OCI-LY3 (cell line): ENCODE measurements around the gene NEDD1.

Experiments used
- H2AFZ ChIP-seq: fragments of 200-600, 300-600 bp; shearing (Covaris generic); 2 replicates; pipeline ENCODE4 v1.6.0; 2014; ENCODE audit warnings: antibody characterized with exemption, low read depth, low read length
- H3K27ac ChIP-seq: fragments of 200-600, 300-600 bp; sonication (generic); 2 replicates; pipeline ENCODE4 v1.5.1; 2014; ENCODE audit warnings: mild to moderate bottlenecking, low read length, moderate library complexity, mixed read lengths
- H3K27me3 ChIP-seq: fragments of 200-600, 300-600 bp; sonication (generic); 2 replicates; pipeline ENCODE4 v1.6.1; 2014; ENCODE audit warnings: low read depth, low read length, mixed read lengths
- H3K36me3 ChIP-seq: fragments of 200-600, 300-600 bp; sonication (generic); replicated peaks from 2 replicates; pipeline ENCODE3; 2014; ENCODE audit warnings: low read depth, low read length, mixed read lengths
- H3K4me1 ChIP-seq: fragments of 300-600, 200-600 bp; sonication (generic); 2 replicates; pipeline ENCODE4 v1.6.1; 2014; ENCODE audit warnings: low read length, mixed read lengths
- H3K4me2 ChIP-seq: fragments of 200-600, 300-600 bp; sonication (generic); 2 replicates; pipeline ENCODE4 v1.6.1; 2014; ENCODE audit warnings: low read length, mixed read lengths
- H3K4me3 ChIP-seq: fragments of 300-600, 200-600 bp; sonication (generic); 2 replicates; pipeline ENCODE4 v1.5.1; 2014; ENCODE audit warnings: antibody characterized with exemption, mild to moderate bottlenecking, low read length, moderate library complexity
- H3K79me2 ChIP-seq: fragments of 300-600, 200-600 bp; shearing (Covaris generic); 2 replicates; pipeline ENCODE4 v1.6.1; 2014; ENCODE audit warnings: mild to moderate bottlenecking, low read length, mixed read lengths
- H3K9ac ChIP-seq: fragments of 300-600, 200-600 bp; shearing (Covaris generic); 2 replicates; pipeline ENCODE4 v1.6.0; 2014; ENCODE audit warnings: mild to moderate bottlenecking, low read length, moderate library complexity
- H3K9me3 ChIP-seq: fragments of 200-600, 300-600 bp; shearing (Covaris generic); 2 replicates; pipeline ENCODE4 v1.6.1; 2014; ENCODE audit warnings: low read length, mixed read lengths; ENCODE audit not compliant: insufficient read depth
- H4K20me1 ChIP-seq: fragments of 200-600, 300-600 bp; sonication (generic); 2 replicates; pipeline ENCODE4 v1.6.1; 2016; ENCODE audit warnings: low read length, mixed read lengths; ENCODE audit not compliant: insufficient read depth
- EZH2phosphoT487 ChIP-seq: fragments of 200-600 bp; shearing (Covaris generic); IDR thresholded peaks from 2 replicates; pipeline ENCODE4 v1.6.1; 2018; ENCODE audit warnings: antibody characterized with exemption, mixed run types, low read depth
- TF ChIP-seq, protein P1 (sequence below): fragments of 200-600, 300-600 bp; sonication (generic); IDR thresholded peaks from 2 replicates; pipeline ENCODE4 v1.5.1; 2014; ENCODE audit warnings: antibody characterized with exemption, low read length, low read depth

Gene NEDD1

DNA sequence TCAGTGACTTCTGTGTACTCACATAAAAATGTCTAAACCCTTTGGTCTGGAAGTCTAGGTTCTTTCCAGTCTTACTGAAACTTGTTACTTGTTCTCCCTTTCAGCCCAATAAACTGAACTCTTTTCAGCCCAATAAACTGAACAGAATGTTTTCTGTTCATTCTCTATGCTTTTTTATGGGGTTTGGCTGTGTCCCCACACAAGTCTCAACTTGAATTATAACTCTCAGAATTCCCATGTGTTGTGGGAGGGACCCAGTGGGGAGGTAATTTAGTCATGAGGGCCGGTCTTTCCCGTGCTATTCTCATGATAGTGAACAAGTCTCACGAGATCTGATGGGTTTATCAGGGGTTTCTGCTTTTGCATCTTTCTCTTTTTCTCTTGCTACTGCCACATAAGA, 15.0 kb upstream of the NEDD1 start:
- no peaks in the 10 kb centered on the region for H3K36me3 ChIP-seq
- H3K27me3 ChIP-seq, result 0 out of 2 replicates have a peak, but pooled peaks cover 4% of the 10 kb centered on the region
- TF ChIP-seq, protein P1, sequence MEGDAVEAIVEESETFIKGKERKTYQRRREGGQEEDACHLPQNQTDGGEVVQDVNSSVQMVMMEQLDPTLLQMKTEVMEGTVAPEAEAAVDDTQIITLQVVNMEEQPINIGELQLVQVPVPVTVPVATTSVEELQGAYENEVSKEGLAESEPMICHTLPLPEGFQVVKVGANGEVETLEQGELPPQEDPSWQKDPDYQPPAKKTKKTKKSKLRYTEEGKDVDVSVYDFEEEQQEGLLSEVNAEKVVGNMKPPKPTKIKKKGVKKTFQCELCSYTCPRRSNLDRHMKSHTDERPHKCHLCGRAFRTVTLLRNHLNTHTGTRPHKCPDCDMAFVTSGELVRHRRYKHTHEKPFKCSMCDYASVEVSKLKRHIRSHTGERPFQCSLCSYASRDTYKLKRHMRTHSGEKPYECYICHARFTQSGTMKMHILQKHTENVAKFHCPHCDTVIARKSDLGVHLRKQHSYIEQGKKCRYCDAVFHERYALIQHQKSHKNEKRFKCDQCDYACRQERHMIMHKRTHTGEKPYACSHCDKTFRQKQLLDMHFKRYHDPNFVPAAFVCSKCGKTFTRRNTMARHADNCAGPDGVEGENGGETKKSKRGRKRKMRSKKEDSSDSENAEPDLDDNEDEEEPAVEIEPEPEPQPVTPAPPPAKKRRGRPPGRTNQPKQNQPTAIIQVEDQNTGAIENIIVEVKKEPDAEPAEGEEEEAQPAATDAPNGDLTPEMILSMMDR, result no peak
- no peak for TF ChIP-seq EZH2phosphoT487
- no peak overlapping the region for H3K4me3 ChIP-seq
- H3K4me2 ChIP-seq, result no peak overlapping the region
- H3K27ac ChIP-seq, result no peak overlapping the region
- no peaks in the 10 kb centered on the region for H3K79me2 ChIP-seq
- H2AFZ ChIP-seq, result no peak overlapping the region
- no peak overlapping the region for H3K9ac ChIP-seq
- H4K20me1 ChIP-seq, result no peaks in the 10 kb centered on the region
- H3K9me3 ChIP-seq, result no peaks in the 10 kb centered on the region
- no peaks in the 10 kb centered on the region for H3K4me1 ChIP-seq

DNA sequence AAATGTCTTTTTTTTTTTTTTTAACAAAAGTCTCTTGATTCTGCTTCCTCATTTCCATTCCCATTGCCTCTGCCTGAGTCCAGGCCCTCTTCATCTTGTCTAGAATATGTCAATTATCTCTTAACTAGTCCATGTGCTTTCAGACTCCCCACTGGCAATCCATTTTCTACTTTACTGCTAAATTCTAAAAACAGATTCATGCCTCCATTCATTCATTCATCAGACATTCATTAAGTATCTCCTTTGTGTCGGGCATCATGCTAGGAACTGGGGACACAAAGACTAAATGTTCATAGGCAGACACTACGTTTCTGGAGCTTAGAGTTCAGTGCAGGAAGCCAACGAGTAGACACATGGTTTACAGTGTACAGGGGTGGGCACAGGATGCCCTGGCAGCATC, 9.6 kb upstream of the NEDD1 start:
- H4K20me1 ChIP-seq, result no peaks in the 10 kb centered on the region
- H3K4me2 ChIP-seq, result no peak overlapping the region
- no peak overlapping the region for H3K27ac ChIP-seq
- H3K4me3 ChIP-seq, result no peak overlapping the region
- no peak for TF ChIP-seq EZH2phosphoT487
- TF ChIP-seq, protein P1, result no peak
- H3K9ac ChIP-seq, result no peak overlapping the region
- no peaks in the 10 kb centered on the region for H3K36me3 ChIP-seq
- no peaks in the 10 kb centered on the region for H3K27me3 ChIP-seq
- no peak overlapping the region for H2AFZ ChIP-seq
- H3K79me2 ChIP-seq, result no peaks in the 10 kb centered on the region
- H3K4me1 ChIP-seq, result no peaks in the 10 kb centered on the region
- no peaks in the 10 kb centered on the region for H3K9me3 ChIP-seq

DNA sequence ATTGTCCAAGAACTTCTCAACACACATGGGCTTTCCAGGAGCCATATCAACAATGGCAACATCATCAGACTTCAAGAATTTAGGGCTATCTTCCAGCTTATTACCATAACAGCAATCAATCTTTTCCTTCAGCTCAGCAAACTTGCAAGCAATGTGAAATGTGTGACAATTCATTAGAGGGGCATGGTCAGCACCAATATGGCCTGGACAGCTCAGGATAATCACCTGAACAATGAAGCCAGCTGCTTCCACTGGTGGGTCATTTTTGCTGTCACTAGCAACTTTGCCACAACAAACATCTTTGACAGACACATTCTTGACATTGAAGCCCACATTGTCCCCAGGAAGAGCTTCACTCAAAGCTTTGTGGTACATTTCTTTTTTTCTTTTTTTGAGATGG, 5.9 kb upstream of the NEDD1 start:
- Histone ChIP-seq H4K20me1 (no peaks in the 10 kb centered on the region), H3K9ac (no peak overlapping the region), H3K79me2 (no peaks in the 10 kb centered on the region), H3K27me3 (no peaks in the 10 kb centered on the region), H3K36me3 (no peaks in the 10 kb centered on the region), H2AFZ (no peak overlapping the region), H3K4me3 (no peak overlapping the region), H3K4me2 (no peak overlapping the region), H3K9me3 (no peaks in the 10 kb centered on the region), H3K4me1 (peaks cover 2% of the 10 kb centered on the region), H3K27ac (no peak overlapping the region)
- no peak for TF ChIP-seq EZH2phosphoT487
- TF ChIP-seq, protein P1, result no peak

DNA sequence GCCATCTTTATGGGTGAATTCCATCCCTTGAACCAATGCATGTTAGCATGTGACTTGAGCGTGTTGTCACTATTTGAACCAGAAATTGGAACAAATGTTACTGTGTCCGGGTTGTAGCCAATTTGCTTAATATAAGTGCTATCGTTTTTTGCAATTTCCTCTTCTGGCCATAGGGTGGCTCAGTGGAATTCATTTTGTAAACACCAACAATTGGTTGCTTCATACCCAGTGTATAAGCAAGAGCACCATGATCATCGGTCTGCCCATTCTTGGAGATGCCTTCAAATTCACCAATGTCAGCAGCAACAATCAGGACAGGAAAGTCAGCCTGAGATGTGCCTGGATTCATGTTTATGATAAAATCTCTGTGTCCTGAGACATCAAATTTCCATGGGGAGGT, 5.0 kb upstream of the NEDD1 start:
- H3K36me3 ChIP-seq, result no peaks in the 10 kb centered on the region
- peaks cover 6% of the 10 kb centered on the region for H3K4me1 ChIP-seq
- peaks cover under 1% of the 10 kb centered on the region; the same call in 1 of the 2 replicates for H3K79me2 ChIP-seq
- no peaks in the 10 kb centered on the region for H3K27me3 ChIP-seq
- no peak overlapping the region for H3K9ac ChIP-seq
- H3K4me3 ChIP-seq, result no peak overlapping the region
- no peak overlapping the region for H3K4me2 ChIP-seq
- no peak overlapping the region for H2AFZ ChIP-seq
- no peaks in the 10 kb centered on the region for H4K20me1 ChIP-seq
- H3K27ac ChIP-seq, result no peak overlapping the region
- TF ChIP-seq, protein P1, result peak; percentile 35
- TF ChIP-seq EZH2phosphoT487, result no peak
- no peaks in the 10 kb centered on the region for H3K9me3 ChIP-seq
